Cerebellar cortex (tissue), 1 donor: ENCODE results near the gene FAM187B.
A peak's percentile ranks its signal among the peaks of the same experiment; 100 is the strongest.
"Not testable (repeated sequence)": the region's sequence is repeated elsewhere in the genome, so short reads cannot be mapped to it uniquely, and the experiment has no call there.

Source experiments
- DNase-seq: peaks from one replicate; pipeline ENCODE4 v3.0.0-alpha.2; 2015; ENCODE audit warnings: low spot score

The FAM187B gene

GRCh38 chr19:35213663-35214632, 14.6 kb downstream of the FAM187B start:
- DNase-seq, result peak; percentile 3

GRCh38 chr19:35212241-35212640, 16.3 kb downstream of the FAM187B start:
- no peak for DNase-seq

- DNase-seq, result no peak
Observed at GRCh38 chr19:35211545-35212230, 16.9 kb downstream of the FAM187B start.

- DNase-seq, result no peak
Observed at GRCh38 chr19:35209646-35210045, 18.9 kb downstream of the FAM187B start.

GRCh38 chr19:35208121-35208520, 20.4 kb downstream of the FAM187B start:
- no peak for DNase-seq

GRCh38 chr19:35207391-35207871, 21.1 kb downstream of the FAM187B start:
- no peak for DNase-seq

GRCh38 chr19:35206855-35207254, 21.7 kb downstream of the FAM187B start:
- DNase-seq, result no peak

GRCh38 chr19:35206379-35206778, 22.2 kb downstream of the FAM187B start:
- DNase-seq, result no peak

- no peak for DNase-seq
Observed at GRCh38 chr19:35205733-35206323, 22.7 kb downstream of the FAM187B start.

GRCh38 chr19:35204799-35205732, 23.5 kb downstream of the FAM187B start:
- no peak for DNase-seq

- DNase-seq, result no peak
Observed at GRCh38 chr19:35202722-35203688, 25.5 kb downstream of the FAM187B start.

- no peak for DNase-seq
Observed at GRCh38 chr19:35199481-35199880, 29.1 kb downstream of the FAM187B start.

- not testable (repeated sequence) for DNase-seq
Observed at GRCh38 chr19:35196861-35197260, 31.7 kb downstream of the FAM187B start.

- no peak for DNase-seq
Observed at GRCh38 chr19:35195830-35196229, 32.7 kb downstream of the FAM187B start.

- DNase-seq, result no peak
Observed at GRCh38 chr19:35194012-35194984, 34.2 kb downstream of the FAM187B start.

GRCh38 chr19:35184884-35185283, 43.7 kb downstream of the FAM187B start:
- DNase-seq, result no peak

- DNase-seq, result no peak
Observed at GRCh38 chr19:35184267-35184666, 44.3 kb downstream of the FAM187B start.

- no peak for DNase-seq
Observed at GRCh38 chr19:35181387-35181786, 47.2 kb downstream of the FAM187B start.

- no peak for DNase-seq
Observed at GRCh38 chr19:35179830-35180229, 48.7 kb downstream of the FAM187B start.
